Lung (tissue), 12 donors: ENCODE data around the gene C1orf21. TPM values are rescaled to one million over a fixed set of nuclear protein-coding genes. Genes with fewer than 3 reads are reported as not detected.

Experiments used
- ATAC-seq: fragments of 200-7000 bp; cut with Tn5 transposase; one replicate; pipeline ENCODE4 v1.9.1; 2020; ENCODE audit warnings: moderate number of reproducible peaks; ENCODE audit not compliant: insufficient read depth, low FRiP score
- DNase-seq, 3 donors: peaks; one replicate each; pipeline ENCODE4 v3.0.0-alpha.2; 2013 to 2017
- H3K27ac ChIP-seq, 2 donors: one replicate each; pipeline ENCODE4 v1.5.1; 2013; ENCODE audit warnings: mild to moderate bottlenecking in 2 of 2, moderate library complexity in 2 of 2, control low read depth in 1 of 2, inconsistent platforms in 1 of 2, low read depth in 1 of 2, low read length in 1 of 2
- H3K27me3 ChIP-seq, 3 donors: one replicate each; pipeline ENCODE4 v1.5.1; 2013; ENCODE audit warnings: low read length in 2 of 3; ENCODE audit not compliant: control insufficient read depth in 3 of 3, insufficient read depth in 3 of 3
- H3K36me3 ChIP-seq, 4 donors: one replicate each; pipeline ENCODE4 v1.5.1; 2013; ENCODE audit warnings: low read length in 4 of 4, mild to moderate bottlenecking in 1 of 4, moderate library complexity in 1 of 4; ENCODE audit not compliant: control insufficient read depth in 4 of 4, insufficient read depth in 4 of 4
- H3K4me1 ChIP-seq, 5 donors: one replicate each; pipeline ENCODE4 v1.5.1; 2013; ENCODE audit warnings: low read length in 5 of 5, mild to moderate bottlenecking in 2 of 5, moderate library complexity in 1 of 5; ENCODE audit not compliant: control insufficient read depth in 5 of 5, insufficient read depth in 5 of 5
- H3K4me3 ChIP-seq: one replicate; pipeline ENCODE4 v1.5.1; 2013; ENCODE audit warnings: mild to moderate bottlenecking, control low read depth, moderate library complexity
- H3K9ac ChIP-seq, 2 donors: one replicate each; pipeline ENCODE4 v1.5.1; 2013; ENCODE audit warnings: low read length in 2 of 2, control low read depth in 1 of 2; ENCODE audit not compliant: insufficient read depth in 1 of 2
- H3K9me3 ChIP-seq, 4 donors: one replicate each; pipeline ENCODE4 v1.5.1; 2013; ENCODE audit warnings: low read length in 3 of 4, mild to moderate bottlenecking in 1 of 4, moderate library complexity in 1 of 4; ENCODE audit not compliant: control insufficient read depth in 4 of 4, insufficient read depth in 3 of 4
- CTCF ChIP-seq: IDR thresholded peaks from 2 replicates; pipeline ENCODE4 v1.5.1; 2012; ENCODE audit warnings: mild to moderate bottlenecking; ENCODE audit errors: control extremely low read depth, extremely low read depth
- WGBS, 2 donors: extraction: QIAGEN DNeasy Blood & Tissue Kit; methylation state at CpG; one replicate each; pipeline ENCODE4 v1.1.7; 2013; 5-methylcytosine and 5-hydroxymethylcytosine counted together
- polyA plus RNA-seq, 2 donors: library from polyadenylated mRNA; stranded (reverse); fragments of 200-250 nt; gene quantifications; one replicate each; pipeline ENCODE4 v1.2.1, GENCODE V29; 2013
- total RNA-seq, 2 donors: library from RNA; depleted of rRNA in 1 of 2; stranded (reverse); fragments of >200 nt in 1 of 2; gene quantifications; one replicate each; pipeline ENCODE4 v1.2.1, GENCODE V29; 2014 to 2021
- donor health status: control.
- donor health status: control.
- donor health status: Bipolar disorder and iron deficiency.
- donor health status: healthy.
- donor health status: DM: yes; HTN: yes; CAD: no.

Gene C1orf21
- total and polyA plus RNA-seq, 4 donors = 16.2 to 59.9 (median 45.5) TPM

- no peaks in the 10 kb centered on the region for H3K27me3 ChIP-seq
- H3K36me3 ChIP-seq = peaks cover 0 to 1% (median 0%) of the 10 kb centered on the region in 4 donors
- WGBS, 2 donors = 73 to 99% methylated on average over 2 of the region's 2 CpGs
- H3K4me3 ChIP-seq = no peak overlapping the region
- DNase-seq = no peak
- no peaks in the 10 kb centered on the region for H3K9me3 ChIP-seq
- no peak for TF ChIP-seq CTCF
- peaks cover 0 to 42% (median 0%) of the 10 kb centered on the region in 5 donors for H3K4me1 ChIP-seq
- ATAC-seq = no peak
- H3K9ac ChIP-seq = no peak overlapping the region
- no peak overlapping the region for H3K27ac ChIP-seq
These were observed 36.8 kb downstream of the C1orf21 start for GRCh38 chr1:184423649-184424048.

GRCh38 chr1:184424157-184424556, 37.3 kb downstream of the C1orf21 start:
- Histone ChIP-seq H3K9me3 (no peaks in the 10 kb centered on the region), H3K4me3 (no peak overlapping the region), H3K9ac (no peak overlapping the region), H3K27me3 (no peaks in the 10 kb centered on the region), H3K36me3 (peaks cover 0 to 1% (median 0%) of the 10 kb centered on the region in 4 donors), H3K4me1 (peaks cover 0 to 42% (median 0%) of the 10 kb centered on the region in 5 donors), H3K27ac (no peak overlapping the region)
- 58 to 85% methylated on average over 3 of the region's 3 CpGs for WGBS, 2 donors
- no peak for TF ChIP-seq CTCF
- ATAC-seq (no peak), DNase-seq (no peak)

- DNase-seq (no peak), ATAC-seq (no peak)
- H3K27me3 ChIP-seq = no peaks in the 10 kb centered on the region
- no peak for TF ChIP-seq CTCF
- H3K9me3 ChIP-seq = no peaks in the 10 kb centered on the region
- H3K4me3 ChIP-seq = no peak overlapping the region
- H3K9ac ChIP-seq = no peak overlapping the region
- peaks cover 0 to 41% (median 0%) of the 10 kb centered on the region in 5 donors for H3K4me1 ChIP-seq
- WGBS, 2 donors = 64 to 73% methylated on average over 2 of the region's 2 CpGs
- H3K27ac ChIP-seq = no peak overlapping the region
- peaks cover 0 to 1% (median 0%) of the 10 kb centered on the region in 4 donors for H3K36me3 ChIP-seq
These were observed 38.1 kb downstream of the C1orf21 start for GRCh38 chr1:184424945-184425344.
